Retina (tissue), 1 donor: ENCODE measurements around the gene SLC26A5.
"Not testable (repeated sequence)": the region's sequence is repeated elsewhere in the genome, so short reads cannot be mapped to it uniquely, and the experiment has no call there.

ENCODE experiments used
- DNase-seq: peaks from one replicate; pipeline ENCODE4 v3.0.0-alpha.2; 2016

The SLC26A5 gene

GRCh38 chr7:103446049-103446520 is at the start of gene SLC26A5:
Gene SLC26A5, minus strand, starts transcription at chr7:103446207. Its CDS starts 24,693 bp downstream, at chr7:103421514.
- peak; percentile 23 for DNase-seq

- DNase-seq, result no peak
These were observed 41.4 kb upstream of the SLC26A5 start for GRCh38 chr7:103487419-103487818.

- not testable (repeated sequence) for DNase-seq
These were observed 40.9 kb upstream of the SLC26A5 start for GRCh38 chr7:103486873-103487272.

GRCh38 chr7:103480771-103481170 is 34.8 kb upstream of the SLC26A5 start:
- no peak for DNase-seq

- DNase-seq, result no peak
These were observed 28.9 kb upstream of the SLC26A5 start for GRCh38 chr7:103474956-103475355.

- no peak for DNase-seq
These were observed 23.3 kb upstream of the SLC26A5 start for GRCh38 chr7:103469095-103469948.

- DNase-seq, result no peak
These were observed 20.8 kb upstream of the SLC26A5 start for GRCh38 chr7:103466814-103467213.

GRCh38 chr7:103462358-103462757 is 16.4 kb upstream of the SLC26A5 start:
- no peak for DNase-seq

- DNase-seq, result peak; percentile 77
These were observed 1.3 kb upstream of the SLC26A5 start for GRCh38 chr7:103447073-103447960.

GRCh38 chr7:103445228-103446048 is 569 bp downstream of the SLC26A5 start:
- DNase-seq, result peak; percentile 75

- DNase-seq, result no peak
These were observed 6.3 kb downstream of the SLC26A5 start for GRCh38 chr7:103439661-103440060.

- no peak for DNase-seq
These were observed 8.4 kb downstream of the SLC26A5 start for GRCh38 chr7:103437623-103438022.

- DNase-seq, result no peak
These were observed 13.3 kb downstream of the SLC26A5 start for GRCh38 chr7:103432712-103433111.

- no peak for DNase-seq
These were observed 20.8 kb downstream of the SLC26A5 start for GRCh38 chr7:103425177-103425576.

- no peak for DNase-seq
These were observed 22.4 kb downstream of the SLC26A5 start for GRCh38 chr7:103423467-103424179.

GRCh38 chr7:103420857-103421384 is 25.1 kb downstream of the SLC26A5 start:
- DNase-seq, result no peak

- DNase-seq, result no peak
These were observed 27.8 kb downstream of the SLC26A5 start for GRCh38 chr7:103418241-103418640.

- no peak for DNase-seq
These were observed 32.6 kb downstream of the SLC26A5 start for GRCh38 chr7:103413407-103413806.

GRCh38 chr7:103412151-103412550 is 33.9 kb downstream of the SLC26A5 start:
- no peak for DNase-seq

- DNase-seq, result not testable (repeated sequence)
These were observed 40.0 kb downstream of the SLC26A5 start for GRCh38 chr7:103405789-103406613.

- DNase-seq, result not testable (repeated sequence)
These were observed 46.3 kb downstream of the SLC26A5 start for GRCh38 chr7:103399687-103400086.
